Neural progenitor cell (in vitro differentiated cells): ENCODE measurements around the gene CNTNAP2.

Experiments used
- EZH2phosphoT487 ChIP-seq: fragments of 200-600 bp; sonication (generic); IDR thresholded peaks from 2 replicates; pipeline ENCODE4 v1.6.1; 2017; ENCODE audit warnings: antibody characterized with exemption
- TF ChIP-seq, protein P1 (sequence below): fragments of 200-600 bp; sonication (generic); IDR thresholded peaks from 2 replicates; pipeline ENCODE4 v1.5.1; 2017; ENCODE audit warnings: antibody characterized with exemption, mild to moderate bottlenecking

DNA sequence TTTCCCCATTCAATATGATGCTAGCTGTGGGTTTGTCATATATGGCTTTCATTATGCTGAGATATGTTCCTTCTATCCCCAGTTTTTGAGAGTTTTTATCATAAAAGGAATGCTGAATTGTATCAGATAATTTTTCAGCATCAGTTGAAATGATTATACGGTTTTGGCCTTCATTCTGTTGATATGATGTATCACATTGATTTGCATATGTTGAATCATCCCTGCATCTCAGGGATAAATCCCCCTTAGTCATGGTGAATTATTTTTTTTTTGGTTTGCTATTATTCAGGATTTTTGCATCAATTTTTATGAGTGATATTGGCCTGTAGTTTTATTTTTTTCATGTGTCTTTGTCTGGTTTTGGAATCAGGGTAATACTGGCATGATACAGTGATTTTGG is 1321.6 kb downstream of the CNTNAP2 start:
- TF ChIP-seq, protein P1, sequence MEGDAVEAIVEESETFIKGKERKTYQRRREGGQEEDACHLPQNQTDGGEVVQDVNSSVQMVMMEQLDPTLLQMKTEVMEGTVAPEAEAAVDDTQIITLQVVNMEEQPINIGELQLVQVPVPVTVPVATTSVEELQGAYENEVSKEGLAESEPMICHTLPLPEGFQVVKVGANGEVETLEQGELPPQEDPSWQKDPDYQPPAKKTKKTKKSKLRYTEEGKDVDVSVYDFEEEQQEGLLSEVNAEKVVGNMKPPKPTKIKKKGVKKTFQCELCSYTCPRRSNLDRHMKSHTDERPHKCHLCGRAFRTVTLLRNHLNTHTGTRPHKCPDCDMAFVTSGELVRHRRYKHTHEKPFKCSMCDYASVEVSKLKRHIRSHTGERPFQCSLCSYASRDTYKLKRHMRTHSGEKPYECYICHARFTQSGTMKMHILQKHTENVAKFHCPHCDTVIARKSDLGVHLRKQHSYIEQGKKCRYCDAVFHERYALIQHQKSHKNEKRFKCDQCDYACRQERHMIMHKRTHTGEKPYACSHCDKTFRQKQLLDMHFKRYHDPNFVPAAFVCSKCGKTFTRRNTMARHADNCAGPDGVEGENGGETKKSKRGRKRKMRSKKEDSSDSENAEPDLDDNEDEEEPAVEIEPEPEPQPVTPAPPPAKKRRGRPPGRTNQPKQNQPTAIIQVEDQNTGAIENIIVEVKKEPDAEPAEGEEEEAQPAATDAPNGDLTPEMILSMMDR = no peak
- TF ChIP-seq EZH2phosphoT487 = no peak
